Keratinocyte (primary cell): Measurements from ENCODE around the gene FREM2.

Experiments used
- CTCF ChIP-seq, 3 experiments: IDR thresholded peaks in 1 of 3; conservative IDR thresholded peaks in 1 of 3; optimal IDR thresholded peaks in 1 of 3; 2 replicates in 2 of 3; 3 replicates in 1 of 3; pipeline versions ENCODE3 to v1.5.1; 2011; ENCODE audit warnings: low read length in 3 of 3, mild to moderate bottlenecking in 3 of 3, moderate library complexity in 2 of 3, control low read depth in 1 of 3, inconsistent platforms in 1 of 3; ENCODE audit not compliant: insufficient read depth in 2 of 3; ENCODE audit errors: extremely low read depth in 1 of 3
- EZH2 ChIP-seq: IDR thresholded peaks from one replicate; pipeline ENCODE4 v1.6.1; 2012; ENCODE audit warnings: inconsistent platforms, mild to moderate bottlenecking, low read length, moderate library complexity

DNA sequence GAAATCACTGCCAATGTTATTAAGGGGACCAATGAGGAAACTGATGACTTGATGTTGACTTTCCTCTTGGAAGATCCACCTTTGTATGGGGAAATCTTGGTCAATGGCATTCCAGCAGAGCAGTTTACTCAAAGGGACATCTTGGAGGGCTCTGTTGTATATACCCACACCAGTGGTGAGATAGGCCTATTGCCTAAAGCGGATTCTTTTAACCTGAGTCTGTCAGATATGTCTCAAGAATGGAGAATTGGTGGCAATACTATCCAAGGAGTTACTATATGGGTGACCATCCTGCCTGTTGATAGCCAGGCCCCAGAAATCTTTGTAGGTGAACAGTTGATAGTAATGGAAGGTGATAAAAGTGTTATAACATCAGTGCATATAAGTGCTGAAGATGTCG, 3.4 kb downstream of the FREM2 start:
- TF ChIP-seq CTCF (optimal IDR thresholded peaks at IDR 0.05 in 1 of 3, IDR thresholded peaks at IDR 0.05 in 1 of 3, conservative IDR thresholded peaks at IDR 0.05 in 1 of 3; ENCODE audit: extremely low read depth in 1 of 3, insufficient read depth in 2 of 3, low read length in 3 of 3) = no peak
- TF ChIP-seq EZH2 = no peak
